HG02571 (cell line): ENCODE data around the gene RAP1B.
A peak's percentile ranks its signal among the peaks of the same experiment; 100 is the strongest.

Experiments used
- ATAC-seq: cut with Tn5 transposase; IDR thresholded peaks from one replicate; pipeline ENCODE4 v1.9.1; 2021; ENCODE audit warnings: mild to moderate bottlenecking, moderate library complexity; ENCODE audit not compliant: unreplicated experiment

Gene RAP1B

GRCh38 chr12:68686595-68687521 lies 76.2 kb downstream of the RAP1B start, which contains the start of gene NUP107:
TSS of gene NUP107 (plus strand) at chr12:68686978. CDS start at chr12:68687066, 88 bp downstream.
- ATAC-seq: peak; percentile 96

GRCh38 chr12:68695454-68695853 lies 84.8 kb downstream of the RAP1B start:
- ATAC-seq: no peak

- ATAC-seq: no peak
These were observed 88.8 kb downstream of the RAP1B start for GRCh38 chr12:68699486-68699885.
